M059J (cell line): Measurements from ENCODE around the gene ESYT2. TPM values are rescaled to one million over a fixed set of nuclear protein-coding genes. Genes with fewer than 3 reads are reported as not detected.

ENCODE experiments used
- DNase-seq: peaks from one replicate; pipeline ENCODE4 v3.0.0-alpha.2; 2012; ENCODE audit warnings: low read depth
- total RNA-seq: library from RNA; depleted of rRNA; stranded (reverse); fragments of >200 nt; shearing (Covaris generic); gene quantifications from 2 replicates; pipeline ENCODE4 v1.2.3, GENCODE V29; 2014

The ESYT2 gene
- total RNA-seq, 1 experiment from 2014 or later = 69.8 TPM

GRCh38 chr7:158827411-158828132, 1.7 kb downstream of the ESYT2 start:
- no peak for DNase-seq

- DNase-seq = no peak
These were observed 3.5 kb downstream of the ESYT2 start for GRCh38 chr7:158825628-158826289.

- no peak for DNase-seq
These were observed 5.3 kb downstream of the ESYT2 start for GRCh38 chr7:158824028-158824427.

GRCh38 chr7:158821171-158822031, 7.9 kb downstream of the ESYT2 start:
- peak; percentile 86 for DNase-seq

- peak; percentile 39 for DNase-seq
These were observed 8.7 kb downstream of the ESYT2 start for GRCh38 chr7:158820656-158821055.

- DNase-seq = no peak
These were observed 9.6 kb downstream of the ESYT2 start for GRCh38 chr7:158819571-158820203.

- DNase-seq = peak; percentile 100
These were observed 10.7 kb downstream of the ESYT2 start for GRCh38 chr7:158818325-158819213.

GRCh38 chr7:158816995-158817394, 12.3 kb downstream of the ESYT2 start:
- DNase-seq = peak; percentile 20

- DNase-seq = no peak
These were observed 13.0 kb downstream of the ESYT2 start for GRCh38 chr7:158816271-158816670.

GRCh38 chr7:158815800-158816128, 13.5 kb downstream of the ESYT2 start:
- no peak for DNase-seq

- no peak for DNase-seq
These were observed 14.1 kb downstream of the ESYT2 start for GRCh38 chr7:158815083-158815799.

- no peak for DNase-seq
These were observed 14.7 kb downstream of the ESYT2 start for GRCh38 chr7:158814637-158815036.

- no peak for DNase-seq
These were observed 16.6 kb downstream of the ESYT2 start for GRCh38 chr7:158812684-158813083.

GRCh38 chr7:158811894-158812293, 17.4 kb downstream of the ESYT2 start:
- DNase-seq = no peak

GRCh38 chr7:158811461-158811860, 17.8 kb downstream of the ESYT2 start:
- peak; percentile 67 for DNase-seq

- DNase-seq = no peak
These were observed 18.5 kb downstream of the ESYT2 start for GRCh38 chr7:158810846-158811245.

- DNase-seq = peak; percentile 28
These were observed 19.7 kb downstream of the ESYT2 start for GRCh38 chr7:158809596-158809995.

- no peak for DNase-seq
These were observed 21.2 kb downstream of the ESYT2 start for GRCh38 chr7:158808126-158808525.

GRCh38 chr7:158805937-158806336, 23.4 kb downstream of the ESYT2 start:
- no peak for DNase-seq

GRCh38 chr7:158805414-158805813, 23.9 kb downstream of the ESYT2 start:
- DNase-seq = no peak
